HepG2 (cell line): ENCODE data around the gene FNDC8. TPM values are rescaled to one million over a fixed set of nuclear protein-coding genes. Genes with fewer than 3 reads are reported as not detected.

ENCODE experiments used
- CC2D1A ChIP-seq: sonication (generic); formaldehyde crosslinking; IDR thresholded peaks from 2 replicates; pipeline ENCODE4 v1.8.1; 2023; ENCODE audit warnings: mild to moderate bottlenecking, missing genetic modification reagents
- FLYWCH1 ChIP-seq: sonication (generic); formaldehyde crosslinking; IDR thresholded peaks from 2 replicates; pipeline ENCODE4 v1.8.1; 2023; ENCODE audit warnings: mild to moderate bottlenecking, missing genetic modification reagents
- PBX3 ChIP-seq: sonication (generic); formaldehyde crosslinking; IDR thresholded peaks from 2 replicates; pipeline ENCODE4 v1.8.1; 2023; ENCODE audit warnings: missing genetic modification reagents, inconsistent platforms, borderline replicate concordance
- PITX1 ChIP-seq: sonication (generic); formaldehyde crosslinking; IDR thresholded peaks from 2 replicates; pipeline ENCODE4 v1.5.1; 2020; ENCODE audit warnings: mild to moderate bottlenecking, missing genetic modification reagents
- SMARCE1 ChIP-seq: fragments of 450-650 bp; IDR thresholded peaks from 2 replicates; pipeline ENCODE4 v1.6.1; 2017; ENCODE audit warnings: borderline replicate concordance
- ZFP41 ChIP-seq: sonication (generic); formaldehyde crosslinking; IDR thresholded peaks from 2 replicates; pipeline ENCODE4 v1.4.0; 2020; ENCODE audit warnings: mild to moderate bottlenecking, missing genetic modification reagents, borderline replicate concordance
- ZNF782 ChIP-seq: sonication (generic); formaldehyde crosslinking; IDR thresholded peaks from 2 replicates; pipeline ENCODE4 v1.4.0; 2020; ENCODE audit warnings: missing genetic modification reagents, mild to moderate bottlenecking, borderline replicate concordance
- polyA plus RNA-seq, 8 experiments: library from polyadenylated mRNA; depleted of rRNA in 3 of 8; stranded (reverse) in 7 of 8; unstranded in 1 of 8; fragments of >200 nt; fragmentation: Illumina TruSeq in 4 of 8; extraction: Trizol in 4 of 8; gene quantifications; 2 replicates each; pipeline versions ENCODE4 v1.2.1 to v1.2.3, GENCODE V29; 2011 to 2016; ENCODE audit warnings: low read depth in 4 of 8, missing spikeins in 1 of 8, mixed read lengths in 1 of 8; ENCODE audit not compliant: insufficient read depth in 1 of 8
- total RNA-seq, 5 experiments: library from RNA; depleted of rRNA; stranded (reverse); fragments of >200 nt; fragmentation: Illumina TruSeq; extraction: Trizol; gene quantifications; 2 replicates each; pipeline ENCODE4 v1.2.3, GENCODE V29; 2016; ENCODE audit warnings: low read depth in 1 of 5
- TF ChIP-seq, protein P1 (sequence below): sonication (generic); formaldehyde crosslinking; IDR thresholded peaks from 2 replicates; pipeline ENCODE4 v1.4.0; 2020; ENCODE audit warnings: missing genetic modification reagents, low read depth, mild to moderate bottlenecking, borderline replicate concordance
- TF ChIP-seq, protein P2 (sequence below): sonication (generic); formaldehyde crosslinking; IDR thresholded peaks from 2 replicates; pipeline ENCODE4 v1.8.0; 2022; ENCODE audit warnings: missing genetic modification reagents, mild to moderate bottlenecking, moderate library complexity, borderline replicate concordance

The FNDC8 gene
- total and polyA plus RNA-seq, 2 of the 13 experiments (the other 11 are each of a cell fraction or from before 2014, with no cell fraction given), result not detected

GRCh38 chr17:35175638-35176415 is 54.4 kb downstream of the FNDC8 start (continued):
- no peak for TF ChIP-seq ZFP41 (CRISPR knock-in tag)
- TF ChIP-seq, protein P1, sequence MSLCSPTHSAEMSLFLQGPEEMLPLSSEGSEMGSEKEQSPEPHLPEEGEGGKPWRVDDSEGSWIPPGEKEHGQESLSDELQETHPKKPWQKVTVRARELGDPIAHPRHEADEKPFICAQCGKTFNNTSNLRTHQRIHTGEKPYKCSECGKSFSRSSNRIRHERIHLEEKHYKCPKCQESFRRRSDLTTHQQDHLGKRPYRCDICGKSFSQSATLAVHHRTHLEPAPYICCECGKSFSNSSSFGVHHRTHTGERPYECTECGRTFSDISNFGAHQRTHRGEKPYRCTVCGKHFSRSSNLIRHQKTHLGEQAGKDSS, result no peak
- TF ChIP-seq PBX3 (CRISPR knock-in tag), result no peak
- TF ChIP-seq, protein P2, sequence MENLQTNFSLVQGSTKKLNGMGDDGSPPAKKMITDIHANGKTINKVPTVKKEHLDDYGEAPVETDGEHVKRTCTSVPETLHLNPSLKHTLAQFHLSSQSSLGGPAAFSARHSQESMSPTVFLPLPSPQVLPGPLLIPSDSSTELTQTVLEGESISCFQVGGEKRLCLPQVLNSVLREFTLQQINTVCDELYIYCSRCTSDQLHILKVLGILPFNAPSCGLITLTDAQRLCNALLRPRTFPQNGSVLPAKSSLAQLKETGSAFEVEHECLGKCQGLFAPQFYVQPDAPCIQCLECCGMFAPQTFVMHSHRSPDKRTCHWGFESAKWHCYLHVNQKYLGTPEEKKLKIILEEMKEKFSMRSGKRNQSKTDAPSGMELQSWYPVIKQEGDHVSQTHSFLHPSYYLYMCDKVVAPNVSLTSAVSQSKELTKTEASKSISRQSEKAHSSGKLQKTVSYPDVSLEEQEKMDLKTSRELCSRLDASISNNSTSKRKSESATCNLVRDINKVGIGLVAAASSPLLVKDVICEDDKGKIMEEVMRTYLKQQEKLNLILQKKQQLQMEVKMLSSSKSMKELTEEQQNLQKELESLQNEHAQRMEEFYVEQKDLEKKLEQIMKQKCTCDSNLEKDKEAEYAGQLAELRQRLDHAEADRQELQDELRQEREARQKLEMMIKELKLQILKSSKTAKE, result no peak
- no peak for TF ChIP-seq ZNF782
- no peak for TF ChIP-seq FLYWCH1 (CRISPR knock-in tag)
- no peak for TF ChIP-seq PITX1 (CRISPR knock-in tag)
- no peak for TF ChIP-seq SMARCE1
- TF ChIP-seq CC2D1A (CRISPR knock-in tag), result no peak
